ENCODE data around the gene VPS13D.
"Not testable (repeated sequence)": the region's sequence is repeated elsewhere in the genome, so short reads cannot be mapped to it uniquely, and the experiment has no call there.

VPS13D gene

DNA sequence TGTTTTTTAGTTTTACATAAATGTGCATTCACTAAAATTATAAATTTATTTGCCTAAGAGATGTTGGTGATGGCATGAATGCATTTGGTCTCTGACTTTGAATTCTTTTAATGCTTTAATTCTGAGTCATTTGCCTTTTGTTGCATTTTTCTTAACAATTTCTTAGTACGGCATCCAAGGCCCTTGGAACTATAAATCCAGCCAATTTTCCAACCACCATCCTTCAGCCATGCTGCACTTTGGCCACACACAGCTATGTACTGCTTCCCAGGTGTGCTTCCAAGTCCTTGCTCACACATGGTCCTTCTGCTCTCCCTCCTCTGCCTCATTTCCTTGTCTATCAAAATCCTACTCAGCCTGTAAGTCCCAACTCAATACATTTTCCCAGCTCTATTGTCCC is 227.1 kb downstream of the VPS13D start:
- no peak for DNase-seq

DNA sequence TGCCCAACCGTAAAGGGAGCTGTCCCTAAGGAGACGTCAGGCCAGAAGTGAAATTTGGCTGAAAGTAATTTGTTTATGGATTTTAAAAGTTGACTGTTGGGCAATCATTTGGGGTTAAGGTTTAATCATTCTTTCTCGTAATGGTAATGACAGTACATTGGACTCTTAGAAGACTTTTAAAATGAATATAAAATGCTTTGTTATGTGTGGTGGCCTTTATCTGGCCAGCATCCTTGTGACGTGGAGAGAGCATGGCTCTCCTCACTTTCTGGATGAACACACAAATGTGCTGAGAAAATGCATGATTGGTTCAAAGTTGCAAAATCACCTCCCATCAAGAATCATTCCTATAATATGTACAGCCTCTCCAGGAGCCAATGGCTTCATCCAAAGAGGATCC is 227.9 kb downstream of the VPS13D start:
- no peak for DNase-seq

DNA sequence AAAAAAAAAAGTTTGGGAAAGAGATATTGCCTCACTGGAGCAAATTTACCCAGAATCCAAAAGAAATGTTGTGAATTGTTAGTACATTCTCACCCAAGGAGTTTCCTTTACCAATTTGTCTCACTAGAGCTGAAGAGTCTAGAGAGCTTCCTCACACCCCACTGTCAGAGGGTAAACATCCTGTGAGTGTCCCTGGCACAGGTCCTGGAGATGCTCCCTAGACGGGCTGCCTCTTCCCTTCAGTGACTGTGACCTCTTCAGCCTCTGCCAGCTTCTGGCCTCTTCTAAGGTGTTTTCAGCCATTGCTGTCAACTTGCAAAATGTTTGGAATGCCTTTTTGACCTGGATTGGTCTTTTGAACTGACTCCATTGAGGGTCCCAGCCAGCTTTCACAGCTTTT is 228.7 kb downstream of the VPS13D start:
- no peak for DNase-seq

DNA sequence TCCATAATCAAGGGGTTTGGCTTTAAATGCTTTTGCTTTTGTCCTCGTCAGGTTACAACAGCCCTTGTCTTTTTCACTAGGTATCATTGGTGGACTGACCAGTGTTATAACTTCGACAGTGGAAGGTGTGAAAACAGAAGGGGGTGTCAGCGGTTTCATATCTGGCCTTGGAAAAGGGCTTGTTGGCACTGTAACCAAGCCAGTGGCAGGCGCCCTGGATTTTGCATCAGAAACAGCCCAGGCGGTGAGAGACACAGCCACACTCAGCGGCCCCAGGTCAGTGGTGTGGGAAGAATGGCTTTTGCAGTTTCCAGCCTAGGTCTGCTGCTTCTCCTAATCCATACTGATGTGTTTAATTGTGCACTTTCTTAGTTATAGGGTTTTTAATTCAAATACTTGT is 230.3 kb downstream of the VPS13D start:
- DNase-seq = no peak

DNA sequence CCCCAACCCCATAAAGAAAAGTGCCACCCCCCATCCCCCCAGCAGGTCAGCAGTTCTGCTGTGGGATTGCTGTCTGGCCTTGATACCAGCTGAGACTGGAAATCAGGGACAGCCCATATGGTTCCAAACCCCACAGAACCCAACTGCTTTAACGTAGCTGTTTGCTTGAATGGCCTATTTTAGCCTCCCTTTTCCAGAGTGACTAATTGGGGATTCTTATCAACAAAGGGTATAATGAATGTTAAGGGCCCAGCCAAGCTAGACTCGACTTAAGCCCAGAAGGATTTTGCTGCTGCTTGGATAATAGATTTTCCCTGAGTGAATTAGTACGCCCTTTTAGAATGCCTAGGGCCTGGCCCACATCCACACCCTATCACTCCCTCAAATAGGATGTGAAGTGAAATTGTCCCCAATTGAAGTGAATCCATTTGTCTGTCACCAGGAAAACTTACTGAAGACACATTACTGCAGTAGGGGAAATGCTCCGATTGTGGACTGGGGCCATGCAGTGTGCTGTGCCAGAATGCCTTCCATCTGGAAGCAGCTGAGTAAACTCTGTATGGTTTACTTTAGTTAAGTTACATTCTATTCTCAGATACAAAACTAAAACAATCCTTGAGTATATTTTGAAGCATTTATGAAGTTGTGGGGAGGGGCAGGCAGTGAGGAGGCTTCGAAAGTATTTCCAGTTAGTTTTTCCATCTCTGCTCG is 231.2 kb downstream of the VPS13D start:
- no peak for DNase-seq

GRCh38 chr1:12461754-12462153 is 231.9 kb downstream of the VPS13D start:
- no peak for DNase-seq

DNA sequence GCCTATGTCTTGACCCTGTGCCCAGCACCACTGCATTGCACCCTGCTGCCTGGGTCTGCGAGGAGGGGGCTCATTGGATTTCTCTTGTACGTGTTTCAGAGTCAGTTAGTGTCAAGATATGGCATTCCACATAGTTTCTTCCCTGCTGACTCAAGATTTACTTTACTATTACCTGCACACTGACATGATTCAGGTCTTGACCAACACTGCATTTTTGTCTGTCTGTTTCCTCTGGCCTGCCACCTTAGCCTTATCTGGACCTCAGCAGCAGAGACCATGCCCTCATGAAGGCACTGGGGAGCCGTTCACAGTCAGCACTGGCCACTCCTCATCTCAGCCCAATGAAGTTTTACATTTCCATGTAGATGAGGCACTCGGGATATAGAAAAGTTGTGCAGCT is 232.8 kb downstream of the VPS13D start:
- no peak for DNase-seq

DNA sequence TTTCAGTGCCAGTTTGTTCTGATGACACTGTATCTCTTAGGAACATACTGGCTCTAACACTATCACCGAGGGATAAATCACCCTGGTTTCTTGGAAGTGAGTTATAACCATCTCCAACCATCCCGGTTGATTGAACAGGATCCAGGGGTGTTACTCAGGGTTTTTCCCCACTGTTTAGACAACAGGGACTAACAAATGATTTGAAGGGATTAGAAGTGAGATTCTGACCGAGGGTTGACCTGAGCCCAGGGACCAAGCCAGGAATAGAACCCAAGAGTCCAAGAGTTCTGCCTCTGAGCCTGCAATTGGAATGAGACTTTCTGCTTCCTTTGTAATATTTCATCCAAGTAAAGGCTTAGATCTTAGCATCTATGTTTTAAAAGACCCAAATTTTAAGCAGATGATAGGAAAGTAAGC is 234.2 kb downstream of the VPS13D start:
- no peak for DNase-seq

- no peak for DNase-seq
These were observed 234.8 kb downstream of the VPS13D start for GRCh38 chr1:12464598-12465056.

DNA sequence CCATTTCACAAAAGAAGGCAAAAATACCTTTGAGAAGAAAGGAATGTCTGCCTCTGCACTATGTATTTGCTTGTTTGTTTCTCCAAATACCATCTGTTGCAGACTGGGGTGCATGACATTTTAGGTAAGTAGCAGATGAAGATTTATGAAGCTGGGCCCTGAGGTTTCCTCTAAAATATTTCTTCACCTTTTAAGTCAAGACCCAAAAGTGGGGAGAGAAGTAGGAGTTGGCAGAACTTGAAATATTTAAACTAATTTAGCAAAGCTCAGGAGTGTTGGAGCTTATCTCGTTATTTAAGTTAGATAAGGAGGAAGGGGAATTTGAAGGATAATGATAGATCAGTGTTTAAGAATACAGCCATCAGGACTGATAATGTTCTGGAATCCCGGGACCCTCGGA is 235.3 kb downstream of the VPS13D start:
- DNase-seq = no peak

DNA sequence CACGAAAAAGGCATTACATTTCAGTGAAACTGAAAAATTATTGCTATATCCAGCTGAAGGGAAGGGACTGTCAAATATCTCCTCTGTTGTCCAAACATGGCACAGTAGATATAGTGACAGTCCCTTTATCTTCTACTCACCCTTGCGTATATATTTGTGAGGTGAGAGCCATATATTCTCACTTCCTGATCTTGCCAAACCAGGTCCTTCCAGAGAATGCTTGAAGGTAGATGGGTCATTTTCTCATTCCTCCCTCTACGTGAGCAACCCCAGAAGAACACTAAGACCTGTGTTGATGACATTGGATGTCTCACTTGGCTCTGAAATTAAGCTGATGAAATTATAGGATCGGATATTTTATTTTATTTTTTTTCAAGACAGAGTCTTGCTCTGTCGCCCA is 237.0 kb downstream of the VPS13D start:
- no peak for DNase-seq

DNA sequence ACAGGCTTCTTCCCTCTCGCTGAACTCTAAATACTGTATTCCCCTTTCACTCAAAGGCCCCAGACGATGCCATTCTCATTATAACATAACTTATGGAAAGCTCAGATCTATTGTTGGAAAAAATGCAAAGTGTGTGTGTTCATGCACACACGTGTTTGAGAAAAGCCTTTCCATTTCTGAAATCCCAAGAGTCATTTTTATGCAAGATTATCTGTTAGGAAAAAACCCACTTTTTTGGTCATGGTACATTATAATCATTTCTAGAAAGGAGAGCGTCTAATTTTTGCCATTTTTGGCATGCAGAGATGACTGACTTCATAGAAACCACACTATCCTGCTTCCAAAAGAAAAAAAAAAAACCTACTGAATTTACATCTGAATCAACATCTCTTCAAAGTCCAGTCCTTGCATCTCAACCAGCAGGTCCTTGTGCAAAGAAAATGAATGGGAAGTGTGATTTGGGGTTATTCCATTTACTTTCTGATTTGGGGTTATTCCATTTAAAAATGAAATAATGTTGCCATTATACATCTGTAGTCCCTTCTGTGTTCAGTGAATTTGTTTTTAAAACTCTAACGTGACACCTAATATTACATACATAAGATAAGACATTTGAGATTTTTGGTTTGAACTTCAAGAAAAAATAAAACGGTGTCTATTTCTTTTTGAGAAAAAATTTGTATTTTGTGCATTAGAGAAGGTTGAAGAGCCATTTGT is 237.9 kb downstream of the VPS13D start:
- no peak for DNase-seq

GRCh38 chr1:12468323-12468722 is 238.5 kb downstream of the VPS13D start:
- DNase-seq = no peak

DNA sequence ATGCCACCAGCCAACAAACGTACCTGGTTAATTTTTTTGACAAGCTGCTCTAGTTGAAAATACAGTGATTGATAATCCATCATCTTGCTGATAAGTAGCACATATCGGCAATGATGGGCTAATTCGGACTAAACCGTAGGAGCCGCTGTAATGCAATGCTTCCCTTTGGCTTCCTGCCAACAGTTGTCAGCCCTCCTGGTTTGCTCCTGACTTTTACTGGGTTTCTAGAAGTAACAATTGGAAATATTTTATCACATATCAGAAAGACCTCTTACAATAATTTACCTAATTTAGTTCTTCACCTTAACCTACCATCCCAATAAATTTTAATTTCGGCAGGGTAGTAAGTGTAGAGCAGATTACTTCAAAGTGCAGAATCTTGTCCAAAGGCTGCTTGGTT is 239.7 kb downstream of the VPS13D start:
- DNase-seq = no peak

GRCh38 chr1:12469990-12470389 is 240.2 kb downstream of the VPS13D start:
- DNase-seq = no peak

DNA sequence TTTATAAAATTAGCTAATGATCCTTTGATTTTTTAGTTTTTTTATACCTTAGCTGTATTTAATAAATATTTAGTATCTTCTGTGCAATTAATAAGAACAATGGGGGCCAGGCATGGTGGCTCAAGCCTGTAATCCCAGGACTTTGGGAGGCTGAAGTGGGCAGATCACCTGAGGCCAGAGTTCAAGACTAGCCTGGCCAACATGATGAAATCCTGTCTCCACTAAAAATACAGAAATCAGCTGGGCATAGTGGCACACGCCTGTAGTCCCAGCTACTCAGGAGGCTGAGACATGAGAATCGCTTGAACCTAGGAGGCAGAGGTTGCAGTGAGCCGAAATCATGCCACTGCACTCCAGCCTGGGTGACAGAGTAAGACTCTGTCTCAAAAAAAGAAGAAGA is 241.1 kb downstream of the VPS13D start:
- not testable (repeated sequence) for DNase-seq

GRCh38 chr1:12472156-12472797 is 242.4 kb downstream of the VPS13D start:
- no peak for DNase-seq

DNA sequence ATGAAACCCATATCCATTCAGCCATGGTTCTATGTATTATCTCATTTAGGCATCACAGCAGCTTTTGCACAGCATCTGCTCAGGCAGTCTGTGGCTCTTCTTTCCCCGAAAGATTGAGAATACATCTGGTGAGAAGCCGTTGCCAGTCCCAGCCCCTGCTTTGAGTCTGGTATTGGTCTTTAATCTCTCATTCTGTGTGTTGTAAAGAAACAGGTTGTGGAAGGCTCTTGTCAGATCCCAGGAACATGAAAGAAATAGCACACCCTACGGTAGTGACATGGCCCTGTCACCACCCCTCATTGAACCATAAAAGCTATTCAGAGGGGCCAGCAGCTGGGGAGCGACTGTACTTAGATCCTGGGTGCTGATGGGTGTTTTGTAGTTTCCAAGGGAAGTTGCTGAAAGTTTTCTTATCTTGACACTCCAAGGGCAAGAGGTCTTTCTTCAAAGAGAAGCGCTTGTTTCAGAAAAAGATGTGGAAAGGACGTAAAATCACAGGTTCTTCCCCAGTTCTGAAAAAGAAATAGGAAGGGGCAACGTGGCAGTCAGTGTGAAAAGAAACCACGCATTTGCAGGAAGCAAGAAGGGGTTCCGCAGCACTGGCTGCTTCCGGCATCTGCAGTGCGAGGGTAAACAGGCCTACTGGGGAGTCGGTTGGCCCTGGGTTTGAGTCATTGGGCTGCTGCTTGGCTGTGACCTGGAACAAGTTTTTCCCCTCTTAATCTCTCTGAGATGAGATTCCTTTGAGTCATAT is 243.1 kb downstream of the VPS13D start:
- peak; percentile 77 for DNase-seq

- DNase-seq = no peak
These were observed 243.9 kb downstream of the VPS13D start for GRCh38 chr1:12473596-12474362.

DNA sequence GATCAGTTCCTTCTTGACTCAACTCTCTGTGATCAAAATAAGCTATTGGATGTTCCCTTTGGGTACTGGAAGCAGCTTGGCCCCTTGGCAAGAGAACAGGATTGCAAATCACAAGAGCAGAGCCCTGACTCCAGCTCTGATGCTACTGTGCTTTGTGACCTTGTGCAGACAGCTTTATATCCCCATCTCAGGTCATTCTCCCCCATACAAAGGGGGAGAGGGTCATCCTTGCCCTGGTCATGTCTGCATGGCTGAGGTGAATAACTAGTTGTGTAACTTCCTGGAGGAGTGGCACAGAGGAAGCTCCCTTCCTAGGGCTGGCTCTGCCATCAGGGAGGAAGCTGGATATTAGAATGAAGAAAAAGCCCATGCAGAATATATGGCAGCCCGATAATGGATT is 245.3 kb downstream of the VPS13D start:
- DNase-seq = no peak

DNA sequence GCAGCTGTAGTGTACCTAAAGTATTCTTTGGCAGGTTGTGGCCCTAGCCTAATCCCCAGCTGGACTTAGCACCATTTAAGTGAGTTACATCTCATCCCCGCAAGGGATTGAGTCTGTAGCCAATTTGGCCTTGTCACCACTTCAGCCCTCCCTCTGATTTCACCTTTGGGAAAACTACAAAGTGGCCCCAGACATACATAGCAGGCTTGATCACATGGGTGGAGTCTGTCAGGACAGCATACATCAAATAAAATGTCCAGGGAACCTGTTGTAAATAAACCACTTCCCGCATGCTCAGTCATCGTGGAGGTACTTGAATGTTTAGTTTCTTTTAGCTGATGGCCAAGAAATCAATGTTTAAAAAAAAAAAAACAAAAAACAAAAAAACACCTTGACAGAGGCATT is 245.7 kb downstream of the VPS13D start:
- DNase-seq = no peak

DNA sequence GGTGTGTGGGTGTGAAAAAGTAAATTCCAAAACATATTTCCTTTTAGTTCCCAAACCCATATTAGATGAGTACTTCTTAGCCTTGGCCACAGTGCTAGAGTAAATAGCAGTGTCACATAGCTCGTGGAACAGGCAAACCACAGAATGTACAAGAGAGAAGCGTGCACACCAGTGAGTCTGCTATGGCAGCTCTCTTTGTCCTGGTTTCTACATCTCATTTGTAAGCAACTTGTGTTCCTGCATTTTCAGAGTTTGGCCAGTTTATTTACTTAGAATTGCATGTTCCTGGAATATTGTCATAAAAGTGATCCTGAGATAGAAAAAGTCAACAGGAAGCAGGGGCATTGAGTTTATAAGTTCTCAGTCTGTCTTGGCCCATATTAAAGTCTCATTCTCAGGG is 246.1 kb downstream of the VPS13D start:
- DNase-seq = no peak

DNA sequence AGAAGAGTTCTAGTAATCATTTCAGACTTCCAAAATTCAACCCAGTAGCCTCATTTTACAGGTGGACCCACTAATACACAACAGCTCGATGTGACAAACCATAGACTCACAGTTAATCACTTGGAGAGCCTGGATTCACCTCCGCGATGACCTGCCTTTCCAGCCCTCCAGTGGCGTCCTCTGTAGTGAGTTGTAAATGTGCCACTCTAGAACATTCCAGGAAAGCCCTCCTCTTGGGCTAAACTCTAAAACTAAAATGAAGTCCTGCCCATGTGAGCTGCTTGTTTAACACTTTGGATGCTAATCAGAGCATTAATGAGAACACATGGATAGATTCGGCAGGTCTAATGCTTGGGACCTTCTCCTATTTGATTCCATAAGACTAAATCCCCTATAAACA is 247.5 kb downstream of the VPS13D start:
- DNase-seq = no peak

Measured in CD4-positive, alpha-beta T cell treated with Interleukin-4 for 4 hours (primary cell).